ENCODE measurements around the gene RARB. TPM values are rescaled to one million over a fixed set of nuclear protein-coding genes. Genes with fewer than 3 reads are reported as not detected.

The RARB gene
- polyA plus RNA-seq, 1 donor from 2014 or later, result 13.2 TPM

DNA sequence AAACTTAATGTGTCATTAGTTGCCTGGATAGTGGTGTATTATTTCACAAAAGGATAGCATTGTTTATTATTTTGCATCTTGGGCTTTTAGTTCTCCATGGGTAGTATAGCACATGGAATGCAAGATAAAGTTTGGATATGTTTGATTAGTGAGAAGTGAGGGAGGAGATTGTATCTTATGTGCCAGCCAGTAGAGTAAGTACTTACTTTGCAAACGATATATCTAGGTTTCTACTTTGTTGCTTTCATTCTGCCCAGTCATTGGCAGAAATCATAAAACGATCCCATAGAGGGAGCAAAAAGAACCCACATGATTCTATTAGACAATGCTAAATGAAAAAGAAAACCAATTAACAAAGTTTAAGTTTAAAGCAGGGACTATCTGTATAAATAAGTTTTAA lies 105.3 kb downstream of the RARB start (continued):
- TF ChIP-seq, protein P1, sequence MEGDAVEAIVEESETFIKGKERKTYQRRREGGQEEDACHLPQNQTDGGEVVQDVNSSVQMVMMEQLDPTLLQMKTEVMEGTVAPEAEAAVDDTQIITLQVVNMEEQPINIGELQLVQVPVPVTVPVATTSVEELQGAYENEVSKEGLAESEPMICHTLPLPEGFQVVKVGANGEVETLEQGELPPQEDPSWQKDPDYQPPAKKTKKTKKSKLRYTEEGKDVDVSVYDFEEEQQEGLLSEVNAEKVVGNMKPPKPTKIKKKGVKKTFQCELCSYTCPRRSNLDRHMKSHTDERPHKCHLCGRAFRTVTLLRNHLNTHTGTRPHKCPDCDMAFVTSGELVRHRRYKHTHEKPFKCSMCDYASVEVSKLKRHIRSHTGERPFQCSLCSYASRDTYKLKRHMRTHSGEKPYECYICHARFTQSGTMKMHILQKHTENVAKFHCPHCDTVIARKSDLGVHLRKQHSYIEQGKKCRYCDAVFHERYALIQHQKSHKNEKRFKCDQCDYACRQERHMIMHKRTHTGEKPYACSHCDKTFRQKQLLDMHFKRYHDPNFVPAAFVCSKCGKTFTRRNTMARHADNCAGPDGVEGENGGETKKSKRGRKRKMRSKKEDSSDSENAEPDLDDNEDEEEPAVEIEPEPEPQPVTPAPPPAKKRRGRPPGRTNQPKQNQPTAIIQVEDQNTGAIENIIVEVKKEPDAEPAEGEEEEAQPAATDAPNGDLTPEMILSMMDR (IDR thresholded peaks at IDR 0.05; ENCODE audit: poor library complexity, severe bottlenecking), result no peak

DNA sequence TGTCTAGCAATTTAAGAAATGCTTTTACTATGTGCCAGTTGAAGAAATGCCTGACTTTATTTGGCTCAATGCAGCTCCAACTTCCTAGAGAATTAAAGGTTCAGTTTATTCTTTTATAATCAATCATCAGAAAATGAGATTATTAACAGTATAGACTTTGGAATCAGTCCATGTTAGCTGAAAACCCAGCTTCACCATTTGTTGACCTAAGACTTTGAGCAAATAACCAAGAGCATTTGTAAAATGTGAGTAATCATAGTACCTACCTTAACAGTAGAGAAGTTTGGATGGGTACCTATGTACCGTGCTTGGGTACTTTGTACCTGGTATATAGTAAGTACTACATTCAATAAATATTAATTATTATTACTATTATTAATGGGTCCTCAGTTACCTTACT lies 105.9 kb downstream of the RARB start:
- Histone ChIP-seq H3K9ac (ENCODE audit: low read length) (no peak overlapping the region), H3K4me2 (ENCODE audit: low read length) (no peak overlapping the region), H3K79me2 (replicated peaks; ENCODE audit: insufficient read depth, low read length) (no peaks in the 10 kb centered on the region), H4K20me1 (ENCODE audit: insufficient read depth) (no peaks in the 10 kb centered on the region), H3F3A (ENCODE audit: insufficient read depth, low read length, poor library complexity, severe bottlenecking) (no peaks in the 10 kb centered on the region), H3K9me3 (ENCODE audit: low read length) (no peaks in the 10 kb centered on the region), H3K27ac (ENCODE audit: low read length) (no peak overlapping the region), H3K4me3 (ENCODE audit: low read length) (no peak overlapping the region), H3K9me2 (ENCODE audit: insufficient read depth, low read length) (no peaks in the 10 kb centered on the region), H2AFZ (ENCODE audit: low read depth, low read length) (no peak overlapping the region), H3K27me3 (ENCODE audit: insufficient read depth, low read depth, low read length) (no peaks in the 10 kb centered on the region), H3K36me3 (ENCODE audit: insufficient read depth, low read length) (no peaks in the 10 kb centered on the region)
- no peak for TF ChIP-seq MXI1 (conservative IDR thresholded peaks at IDR 0.05; ENCODE audit: poor library complexity, severe bottlenecking)
- TF ChIP-seq RAD21 (conservative IDR thresholded peaks at IDR 0.05), result no peak
- no peak for TF ChIP-seq EZH2 (IDR thresholded peaks at IDR 0.05; ENCODE audit: borderline replicate concordance, insufficient read depth, low read length, poor library complexity, severe bottlenecking)
- TF ChIP-seq SMC3 (conservative IDR thresholded peaks at IDR 0.05; ENCODE audit: poor library complexity), result no peak
- TF ChIP-seq EP300 (conservative IDR thresholded peaks at IDR 0.05; ENCODE audit: poor library complexity, severe bottlenecking), result no peak
- TF ChIP-seq, protein P2, sequence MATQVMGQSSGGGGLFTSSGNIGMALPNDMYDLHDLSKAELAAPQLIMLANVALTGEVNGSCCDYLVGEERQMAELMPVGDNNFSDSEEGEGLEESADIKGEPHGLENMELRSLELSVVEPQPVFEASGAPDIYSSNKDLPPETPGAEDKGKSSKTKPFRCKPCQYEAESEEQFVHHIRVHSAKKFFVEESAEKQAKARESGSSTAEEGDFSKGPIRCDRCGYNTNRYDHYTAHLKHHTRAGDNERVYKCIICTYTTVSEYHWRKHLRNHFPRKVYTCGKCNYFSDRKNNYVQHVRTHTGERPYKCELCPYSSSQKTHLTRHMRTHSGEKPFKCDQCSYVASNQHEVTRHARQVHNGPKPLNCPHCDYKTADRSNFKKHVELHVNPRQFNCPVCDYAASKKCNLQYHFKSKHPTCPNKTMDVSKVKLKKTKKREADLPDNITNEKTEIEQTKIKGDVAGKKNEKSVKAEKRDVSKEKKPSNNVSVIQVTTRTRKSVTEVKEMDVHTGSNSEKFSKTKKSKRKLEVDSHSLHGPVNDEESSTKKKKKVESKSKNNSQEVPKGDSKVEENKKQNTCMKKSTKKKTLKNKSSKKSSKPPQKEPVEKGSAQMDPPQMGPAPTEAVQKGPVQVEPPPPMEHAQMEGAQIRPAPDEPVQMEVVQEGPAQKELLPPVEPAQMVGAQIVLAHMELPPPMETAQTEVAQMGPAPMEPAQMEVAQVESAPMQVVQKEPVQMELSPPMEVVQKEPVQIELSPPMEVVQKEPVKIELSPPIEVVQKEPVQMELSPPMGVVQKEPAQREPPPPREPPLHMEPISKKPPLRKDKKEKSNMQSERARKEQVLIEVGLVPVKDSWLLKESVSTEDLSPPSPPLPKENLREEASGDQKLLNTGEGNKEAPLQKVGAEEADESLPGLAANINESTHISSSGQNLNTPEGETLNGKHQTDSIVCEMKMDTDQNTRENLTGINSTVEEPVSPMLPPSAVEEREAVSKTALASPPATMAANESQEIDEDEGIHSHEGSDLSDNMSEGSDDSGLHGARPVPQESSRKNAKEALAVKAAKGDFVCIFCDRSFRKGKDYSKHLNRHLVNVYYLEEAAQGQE (IDR thresholded peaks at IDR 0.05; ENCODE audit: borderline replicate concordance), result no peak
- TF ChIP-seq, protein P1 (IDR thresholded peaks at IDR 0.05; ENCODE audit: poor library complexity, severe bottlenecking), result no peak
- no peak for TF ChIP-seq POLR2AphosphoS5 (IDR thresholded peaks at IDR 0.05)
- no peak for TF ChIP-seq TAF1 (IDR thresholded peaks at IDR 0.05; ENCODE audit: low read depth)

Data from neural cell (in vitro differentiated cells).